NCI-H1048 (cell line): ENCODE data around the gene TMEM240.
"Not testable (repeated sequence)": the region's sequence is repeated elsewhere in the genome, so short reads cannot be mapped to it uniquely, and the experiment has no call there.

Experiments used
- DNase-seq: peaks from one replicate; lab custom pipeline; 2025; lab: John Stamatoyannopoulos, UW

Gene TMEM240

DNA sequence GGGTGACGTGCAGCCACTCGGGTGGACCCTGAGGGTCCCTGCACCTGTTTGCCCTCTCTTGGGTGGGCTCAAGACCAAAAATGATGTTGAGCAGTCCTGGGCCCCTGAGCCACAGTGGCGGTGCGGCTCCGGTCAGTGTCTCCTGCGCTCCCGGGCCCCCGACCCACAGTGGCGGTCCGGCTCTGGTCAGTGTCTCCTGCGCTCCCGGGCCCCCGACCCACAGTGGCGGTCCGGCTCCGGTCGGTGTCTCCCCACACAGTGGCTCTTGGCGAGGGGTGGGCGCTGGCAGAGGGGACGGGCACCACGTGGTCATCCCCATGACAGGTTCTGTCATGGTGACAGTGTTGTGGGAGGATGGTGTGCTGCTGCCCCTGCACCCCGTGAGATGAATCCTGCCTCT, 46.1 kb downstream of the TMEM240 start:
- DNase-seq: not testable (repeated sequence)

DNA sequence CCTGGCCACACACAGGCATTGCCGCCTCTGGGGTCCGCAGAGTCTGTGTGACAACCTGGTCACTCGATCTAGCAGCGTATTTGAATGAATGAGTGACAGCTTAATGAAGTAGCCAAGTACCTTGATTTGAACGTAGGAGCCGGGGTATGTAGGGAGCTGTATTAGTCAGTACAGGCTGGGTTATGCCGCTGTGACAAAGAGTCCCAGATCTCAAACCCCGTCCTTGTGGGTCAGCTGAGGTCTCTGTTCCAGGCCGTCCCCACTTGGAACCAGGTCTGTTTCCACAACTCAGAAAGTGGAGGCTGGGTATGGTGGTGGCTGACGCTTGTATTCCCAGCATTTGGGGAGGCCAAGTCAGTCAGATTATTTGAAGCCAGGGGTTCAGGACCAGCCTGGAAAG, 48.8 kb downstream of the TMEM240 start:
- no peak for DNase-seq

DNA sequence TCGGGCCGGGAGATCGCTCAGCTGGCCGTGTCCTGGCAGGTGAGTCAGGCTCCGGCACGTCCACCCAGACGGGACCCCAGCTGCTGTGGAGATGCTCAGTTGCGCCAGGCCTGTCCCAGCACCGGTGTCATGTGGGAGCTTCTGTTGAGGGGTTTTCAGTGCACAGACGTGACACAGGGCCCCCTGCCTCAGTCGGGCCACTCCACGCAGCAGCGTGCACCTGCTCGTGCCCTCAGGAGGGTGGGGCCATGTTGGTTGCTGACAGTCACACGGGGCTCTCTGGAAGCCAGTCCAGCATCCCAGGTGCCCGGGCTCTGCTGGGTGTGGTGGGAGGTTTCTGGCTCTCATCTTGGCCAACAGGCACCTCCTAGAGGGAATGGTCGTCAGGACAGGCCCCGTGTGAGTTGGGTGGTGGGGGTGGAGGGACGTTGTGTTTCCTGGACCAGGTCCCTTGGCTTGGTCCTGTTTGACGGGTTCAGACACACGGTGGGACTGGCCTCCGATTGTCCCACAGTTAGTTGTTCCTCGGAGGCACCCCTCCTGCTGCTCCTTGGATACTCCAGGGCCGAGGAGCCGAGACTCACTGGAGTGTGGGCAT, 49.7 kb downstream of the TMEM240 start:
- DNase-seq: no peak

DNA sequence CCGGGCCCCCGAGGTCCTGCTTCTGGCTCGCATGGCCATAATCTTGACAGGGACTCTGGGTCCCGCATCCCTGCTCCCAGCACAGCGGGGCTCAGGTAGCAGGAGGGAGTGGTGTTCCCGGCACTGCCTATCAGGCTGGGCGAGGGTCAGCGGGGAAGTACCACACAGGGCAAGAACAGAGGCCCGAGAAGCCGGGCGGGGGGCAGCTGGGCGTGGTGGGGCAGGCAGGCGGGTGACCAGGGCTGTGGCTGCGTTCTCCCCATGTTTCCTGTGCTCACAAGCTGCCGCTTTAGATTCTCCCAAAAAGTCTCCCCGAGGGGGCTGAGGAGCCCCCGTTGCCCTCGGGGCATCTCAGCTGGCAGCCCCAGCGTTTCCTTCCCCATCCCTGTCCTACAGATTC, 50.6 kb downstream of the TMEM240 start:
- DNase-seq: no peak

DNA sequence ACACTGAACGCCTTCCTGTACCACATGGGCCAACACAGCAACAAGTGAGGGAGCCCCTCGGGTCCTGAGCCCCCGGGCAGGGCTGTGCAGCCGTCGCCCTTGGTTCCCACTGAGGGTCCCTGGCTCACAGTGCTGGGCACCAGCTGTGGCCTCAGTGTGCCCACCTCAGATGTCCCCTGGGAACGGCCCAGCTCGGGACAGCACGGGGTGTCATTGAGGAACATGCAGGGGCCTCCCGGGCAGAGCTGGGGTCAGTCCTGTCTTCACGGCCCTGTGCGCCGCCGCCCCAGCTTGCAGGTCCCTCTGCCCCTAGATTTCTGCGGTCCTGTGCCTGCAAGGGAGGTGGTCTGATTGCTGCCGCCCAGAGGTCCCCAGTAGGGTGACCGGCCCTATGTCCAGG, 51.2 kb downstream of the TMEM240 start:
- DNase-seq: no peak

DNA sequence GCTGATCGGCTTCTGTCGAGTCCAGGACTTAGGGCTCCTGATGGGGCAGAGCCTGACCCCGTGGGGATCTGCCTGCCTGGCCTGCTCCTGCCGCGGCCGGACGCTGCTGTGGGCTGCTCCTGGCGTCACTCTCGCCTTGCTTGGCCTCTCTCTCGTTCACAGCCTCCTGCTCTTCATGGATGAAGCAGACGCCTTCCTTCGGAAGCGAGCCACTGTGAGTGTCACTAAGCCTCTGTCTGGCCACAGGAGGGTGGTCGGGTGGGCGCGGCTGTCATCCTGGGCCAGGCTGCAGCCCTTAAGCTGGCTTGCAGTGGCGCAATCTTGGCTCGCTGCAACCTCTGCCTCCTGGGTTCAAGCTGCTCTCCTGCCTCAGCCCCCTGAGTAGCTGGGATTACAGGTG, 52.7 kb downstream of the TMEM240 start:
- DNase-seq: no peak

DNA sequence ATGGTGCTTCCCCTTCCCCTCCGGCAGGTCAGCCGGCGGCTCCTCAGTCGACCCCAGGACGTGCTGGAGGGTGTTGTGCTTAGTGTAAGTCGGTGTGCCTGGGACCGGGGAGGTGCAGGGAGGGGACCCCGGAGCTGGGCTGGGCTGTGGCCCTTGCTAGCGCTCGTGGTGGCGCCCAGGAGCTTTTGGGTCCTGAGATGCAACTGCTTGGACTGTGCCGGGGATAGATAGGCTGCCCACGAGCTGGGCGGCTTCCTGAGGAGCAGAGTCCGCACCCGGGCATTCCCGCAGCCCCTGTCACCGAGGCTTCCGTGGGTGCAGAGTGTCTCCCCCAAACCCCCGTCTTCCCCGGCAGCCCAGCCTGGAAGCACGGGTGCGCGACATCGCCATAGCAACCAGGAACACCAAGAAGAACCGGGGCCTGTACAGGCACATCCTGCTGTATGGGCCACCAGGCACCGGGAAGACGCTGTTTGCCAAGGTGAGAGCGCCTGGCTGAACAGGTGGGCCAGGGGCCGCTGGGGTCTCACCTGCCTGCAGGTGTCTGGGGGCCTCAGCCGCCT, 54.6 kb downstream of the TMEM240 start:
- DNase-seq: not testable (repeated sequence)

DNA sequence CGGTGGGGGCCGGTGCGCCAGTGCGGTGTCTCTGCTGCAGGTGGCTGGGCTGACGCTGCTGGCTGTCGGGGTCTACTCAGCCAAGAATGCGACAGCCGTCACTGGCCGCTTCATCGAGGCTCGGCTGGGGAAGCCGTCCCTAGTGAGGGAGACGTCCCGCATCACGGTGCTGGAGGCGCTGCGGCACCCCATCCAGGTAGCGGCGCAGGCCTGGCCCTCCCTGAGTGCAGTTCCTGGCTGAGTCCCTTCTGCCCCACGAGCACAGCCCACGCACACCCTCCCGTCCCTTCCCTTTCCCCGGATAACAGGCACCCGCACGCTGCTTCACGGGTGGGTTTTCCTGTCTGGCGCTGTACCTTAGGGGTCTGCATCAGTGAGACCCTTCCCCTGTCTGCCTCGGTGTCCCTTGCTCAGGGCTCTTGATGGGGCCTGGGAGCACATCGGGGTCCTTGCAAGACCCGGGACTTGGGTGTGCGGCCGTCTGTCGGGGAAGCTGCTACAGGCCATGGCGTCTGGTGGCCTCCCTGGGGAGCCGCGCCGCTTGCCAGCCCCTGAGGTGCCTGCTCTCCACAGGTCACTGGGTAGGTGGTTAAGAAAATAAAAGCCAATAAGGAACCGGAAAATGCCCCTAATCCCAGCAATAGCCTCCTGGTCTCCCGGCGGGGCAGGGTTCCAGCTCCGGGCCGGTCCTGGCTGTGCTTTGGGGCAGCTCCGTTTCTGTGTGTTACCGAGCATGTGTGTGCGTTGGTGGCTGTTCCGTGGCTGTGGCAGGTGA, 55.3 kb downstream of the TMEM240 start:
- not testable (repeated sequence) for DNase-seq
